Suprapubic skin (tissue), 3 donors: Measurements from ENCODE around the gene SLC7A10.

Experiments
- CTCF ChIP-seq, 2 donors: fragments of 200-600 bp in 1 of 2; fragments of 450-650 bp in 1 of 2; sonication (generic) in 1 of 2; IDR thresholded peaks; one replicate each; pipeline ENCODE4 v1.5.1; 2016 to 2019; ENCODE audit warnings: antibody characterized with exemption in 2 of 2, mild to moderate bottlenecking in 1 of 2, moderate library complexity in 1 of 2
- POLR2A ChIP-seq, 2 donors: fragments of 450-650 bp; IDR thresholded peaks; one replicate each; pipeline ENCODE4 v1.6.1; 2017; ENCODE audit warnings: antibody characterized with exemption in 2 of 2, mild to moderate bottlenecking in 2 of 2, moderate library complexity in 2 of 2

DNA sequence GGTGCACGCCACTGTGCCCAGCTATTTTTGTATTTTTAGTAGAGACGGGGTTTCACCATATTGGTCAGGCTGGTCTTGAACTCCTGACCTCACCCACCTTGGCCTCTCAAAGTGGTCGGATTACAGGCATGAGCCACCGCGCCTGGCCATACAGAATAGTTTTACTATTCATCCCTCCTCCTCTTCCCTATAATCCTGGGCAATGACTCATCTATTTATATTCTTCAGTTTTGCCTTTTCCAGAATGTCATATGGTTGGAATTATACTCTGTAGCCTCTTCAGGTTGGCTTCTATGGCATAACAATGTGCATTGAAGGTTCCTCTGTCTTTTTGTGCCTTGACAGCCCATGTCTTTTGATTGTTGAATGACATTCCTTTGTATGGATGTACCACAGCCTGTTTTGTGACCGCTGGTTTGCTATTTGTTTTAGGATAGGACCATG is 53.7 kb downstream of the SLC7A10 start:
- no peak for TF ChIP-seq CTCF (IDR thresholded peaks at IDR 0.05)
- no peak for TF ChIP-seq POLR2A (IDR thresholded peaks at IDR 0.05)
